Choroid plexus epithelial cell (primary cell): ENCODE data around the gene PROK1.

Experiments used
- DNase-seq: peaks from one replicate; pipeline ENCODE4 v3.0.0-alpha.2; 2010; ENCODE audit warnings: low read depth
- H3K4me3 ChIP-seq: 2 replicates; pipeline ENCODE4 v1.5.1; 2011; ENCODE audit warnings: low read depth, mild to moderate bottlenecking, control low read depth, low read length, moderate library complexity
- TF ChIP-seq, protein P1 (sequence below): conservative IDR thresholded peaks from 2 replicates; pipeline ENCODE4 v1.5.1; 2011; ENCODE audit warnings: low read depth, mild to moderate bottlenecking, control low read depth, inconsistent platforms, low read length, moderate library complexity

The PROK1 gene

DNA sequence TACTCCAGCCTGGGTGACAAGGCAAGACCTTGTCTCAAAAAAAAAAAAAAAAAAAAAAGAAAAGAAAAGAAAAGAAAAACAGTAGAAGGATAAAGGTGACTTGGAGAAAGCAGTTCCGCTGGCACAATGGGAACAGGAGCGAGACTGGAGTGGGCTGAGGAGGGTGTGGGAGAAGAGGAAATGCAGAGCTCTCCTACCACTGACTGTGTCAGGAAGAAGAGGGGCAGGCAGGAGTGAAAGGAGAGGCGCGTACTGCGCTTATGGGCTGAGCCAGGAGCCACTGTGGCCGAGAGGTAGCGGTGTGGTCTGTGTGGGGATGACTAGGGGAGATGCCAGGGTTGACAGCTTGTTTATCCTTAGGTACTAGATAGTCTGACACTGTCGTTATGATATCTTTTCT is 6.4 kb upstream of the PROK1 start:
- no peak for DNase-seq
- TF ChIP-seq, protein P1, sequence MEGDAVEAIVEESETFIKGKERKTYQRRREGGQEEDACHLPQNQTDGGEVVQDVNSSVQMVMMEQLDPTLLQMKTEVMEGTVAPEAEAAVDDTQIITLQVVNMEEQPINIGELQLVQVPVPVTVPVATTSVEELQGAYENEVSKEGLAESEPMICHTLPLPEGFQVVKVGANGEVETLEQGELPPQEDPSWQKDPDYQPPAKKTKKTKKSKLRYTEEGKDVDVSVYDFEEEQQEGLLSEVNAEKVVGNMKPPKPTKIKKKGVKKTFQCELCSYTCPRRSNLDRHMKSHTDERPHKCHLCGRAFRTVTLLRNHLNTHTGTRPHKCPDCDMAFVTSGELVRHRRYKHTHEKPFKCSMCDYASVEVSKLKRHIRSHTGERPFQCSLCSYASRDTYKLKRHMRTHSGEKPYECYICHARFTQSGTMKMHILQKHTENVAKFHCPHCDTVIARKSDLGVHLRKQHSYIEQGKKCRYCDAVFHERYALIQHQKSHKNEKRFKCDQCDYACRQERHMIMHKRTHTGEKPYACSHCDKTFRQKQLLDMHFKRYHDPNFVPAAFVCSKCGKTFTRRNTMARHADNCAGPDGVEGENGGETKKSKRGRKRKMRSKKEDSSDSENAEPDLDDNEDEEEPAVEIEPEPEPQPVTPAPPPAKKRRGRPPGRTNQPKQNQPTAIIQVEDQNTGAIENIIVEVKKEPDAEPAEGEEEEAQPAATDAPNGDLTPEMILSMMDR: no peak
- no peak overlapping the region for H3K4me3 ChIP-seq

DNA sequence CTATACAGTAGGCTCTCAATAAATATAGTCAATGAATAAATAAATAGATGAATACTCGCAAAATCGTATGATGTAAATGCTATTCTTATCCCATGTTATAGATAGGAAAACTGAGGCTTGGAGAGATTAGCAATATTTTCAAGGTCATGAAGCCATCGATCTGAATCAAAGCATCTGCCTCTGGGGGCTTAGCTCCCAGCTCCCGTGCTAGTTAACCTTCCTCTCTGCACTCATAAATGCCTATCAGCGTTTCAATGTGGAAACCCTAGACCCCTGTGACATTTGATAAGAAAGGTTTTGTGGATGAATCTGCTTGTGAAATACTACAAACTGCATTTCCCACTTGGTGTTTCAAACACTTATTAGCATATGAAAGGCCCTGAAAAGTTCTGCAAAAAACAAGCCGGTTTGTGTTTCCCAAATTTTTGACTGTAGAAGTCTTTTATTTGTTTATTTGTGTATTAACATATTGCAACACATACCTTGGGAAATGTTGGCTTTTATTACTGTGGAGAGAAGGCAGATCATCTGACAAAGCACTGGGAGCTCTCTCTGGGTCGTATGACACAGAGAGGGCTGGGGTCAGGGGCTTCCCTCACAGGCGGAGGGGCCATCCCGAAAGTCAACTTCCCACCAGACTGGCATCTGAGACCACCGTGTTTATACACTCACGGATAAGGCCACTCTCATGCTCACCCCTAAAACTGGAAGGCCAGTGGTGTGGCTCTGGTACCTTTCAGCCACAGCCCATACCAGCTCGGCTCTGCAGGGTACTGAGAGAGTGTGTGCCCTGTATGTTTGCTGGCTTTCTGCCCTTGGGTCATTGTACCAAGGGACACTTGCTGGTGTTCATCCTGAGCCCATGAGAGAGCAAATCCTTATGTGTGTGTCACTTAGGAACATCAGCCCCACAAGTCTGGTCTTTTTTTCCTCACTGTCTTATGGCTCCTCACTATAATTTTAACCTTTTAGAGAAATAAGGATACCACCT is 993 bp upstream of the PROK1 start:
- TF ChIP-seq, protein P1: no peak
- peak; percentile 18 for DNase-seq
- no peak overlapping the region for H3K4me3 ChIP-seq

DNA sequence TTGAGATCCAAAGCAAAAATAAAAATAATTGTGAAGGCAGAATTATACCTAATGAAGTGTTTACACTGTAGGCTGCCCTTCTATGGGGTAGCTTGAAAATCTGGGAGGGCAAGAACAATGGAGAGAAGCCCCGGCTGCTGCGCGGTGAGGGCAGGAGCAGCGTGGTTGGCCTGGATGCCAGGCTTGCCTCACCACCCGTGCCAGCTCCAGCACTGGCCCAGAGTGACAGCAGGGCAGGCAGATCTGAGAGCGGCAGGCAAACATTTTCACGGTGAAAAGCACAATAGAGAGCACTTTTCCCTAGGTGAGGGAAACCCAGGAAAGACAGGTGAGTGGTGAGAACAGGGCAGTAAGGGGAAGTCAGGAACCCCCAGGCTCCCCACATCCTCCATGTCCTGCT is 1.4 kb downstream of the PROK1 start:
- no peak overlapping the region for H3K4me3 ChIP-seq
- TF ChIP-seq, protein P1: no peak
- DNase-seq: no peak

DNA sequence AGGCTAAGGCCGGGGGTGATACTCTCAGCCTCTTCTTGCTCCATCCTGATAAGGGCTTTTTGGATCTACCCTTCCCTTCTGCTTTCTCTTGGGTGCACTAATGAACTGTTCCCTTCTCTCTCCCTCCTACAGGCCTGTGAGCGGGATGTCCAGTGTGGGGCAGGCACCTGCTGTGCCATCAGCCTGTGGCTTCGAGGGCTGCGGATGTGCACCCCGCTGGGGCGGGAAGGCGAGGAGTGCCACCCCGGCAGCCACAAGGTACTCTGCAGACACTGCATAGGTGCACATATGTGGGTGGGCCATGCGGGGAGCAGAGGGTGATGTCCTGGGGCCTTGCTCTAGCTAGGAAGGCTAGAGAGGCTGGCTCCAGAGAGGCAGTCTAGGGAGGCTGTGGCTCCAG is 2.9 kb downstream of the PROK1 start:
- TF ChIP-seq, protein P1: no peak
- H3K4me3 ChIP-seq: no peak overlapping the region
- no peak for DNase-seq

DNA sequence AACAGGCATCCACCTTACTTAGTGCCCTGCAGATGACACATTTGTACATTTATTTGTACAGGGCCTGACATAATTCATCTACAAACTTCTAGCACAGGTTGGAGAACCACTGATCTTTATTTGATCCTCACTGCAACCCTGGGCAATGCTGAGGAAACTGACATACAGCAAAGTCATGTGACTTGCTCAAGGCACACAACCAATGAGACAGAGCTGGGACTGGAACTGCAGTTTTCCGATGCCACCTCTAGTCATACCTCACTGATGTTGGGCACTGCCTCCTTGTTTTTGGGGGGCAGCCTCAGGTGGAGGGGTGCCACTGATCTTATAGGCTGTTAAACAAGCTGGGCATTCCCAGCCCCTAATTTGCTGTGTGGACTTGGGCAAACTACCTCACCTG is 3.4 kb downstream of the PROK1 start:
- H3K4me3 ChIP-seq: no peak overlapping the region
- TF ChIP-seq, protein P1: no peak
- no peak for DNase-seq

DNA sequence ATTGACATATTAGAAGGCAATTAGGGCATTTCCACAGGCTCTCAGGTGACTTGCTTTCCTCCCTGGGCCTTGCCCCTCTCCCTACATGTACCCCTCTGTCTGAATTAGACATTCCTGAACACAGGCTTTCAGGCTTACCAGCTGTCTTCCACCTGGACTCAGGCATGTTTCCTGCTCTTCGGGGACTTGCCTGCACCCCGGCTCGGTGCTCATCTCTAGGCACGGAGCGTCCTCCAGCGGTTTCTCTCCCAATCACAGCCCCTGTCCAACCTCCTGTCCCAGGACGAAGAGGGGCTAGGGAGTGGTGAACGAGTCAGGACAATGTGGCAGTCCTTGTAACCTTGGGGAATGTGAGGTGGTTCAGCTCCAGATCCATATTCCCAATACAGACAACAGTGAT is 4.2 kb downstream of the PROK1 start:
- H3K4me3 ChIP-seq: no peak overlapping the region
- DNase-seq: no peak
- TF ChIP-seq, protein P1: peak; percentile 45

DNA sequence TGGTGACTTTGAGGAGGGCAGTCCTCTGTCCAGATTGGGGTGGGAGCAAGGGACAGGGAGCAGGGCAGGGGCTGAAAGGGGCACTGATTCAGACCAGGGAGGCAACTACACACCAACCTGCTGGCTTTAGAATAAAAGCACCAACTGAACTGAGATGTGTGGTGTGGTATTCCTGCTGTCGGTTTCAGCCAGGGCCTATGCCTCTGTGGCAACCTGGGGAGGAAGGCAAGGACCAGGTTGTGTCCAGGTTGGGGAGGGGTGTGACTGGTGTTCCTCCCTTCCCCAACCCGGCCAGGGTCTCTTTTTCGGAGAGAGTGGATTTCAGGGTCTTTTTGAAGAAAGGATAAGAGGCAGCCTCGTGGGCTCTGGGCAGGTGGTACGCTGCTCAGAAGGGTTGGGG is 6.3 kb downstream of the PROK1 start:
- DNase-seq: no peak
- TF ChIP-seq, protein P1: no peak
- H3K4me3 ChIP-seq: no peak overlapping the region
